ENCODE results near the gene HJURP. TPM values are rescaled to one million over a fixed set of nuclear protein-coding genes. Genes with fewer than 3 reads are reported as not detected.
"Not testable (repeated sequence)": the region's sequence is repeated elsewhere in the genome, so short reads cannot be mapped to it uniquely, and the experiment has no call there.

Gene HJURP
- total RNA-seq (2021) (109 TPM in 2 replicates), Bru-seq, nascent RNA (percentile 97 among the genes with signal in this experiment), BruChase-seq, experiment 1, labeled RNA remaining after a 2-hour chase (percentile 97 among the genes with signal in this experiment), BruChase-seq, experiment 2, labeled RNA remaining after a 6-hour chase (percentile 90 among the genes with signal in this experiment)
- long read RNA-seq, transcript HJURP-202 (9 exons, 3,187 nt) = major isoform, 195 of 227 reads
- long read RNA-seq, partial matches to known transcripts = 7 of 227 reads
- long read RNA-seq, other reads (novel, unspliced or antisense) = 24 of 227 reads

GRCh38 chr2:233854241-233854981 lies at the start of gene HJURP:
HJURP (minus strand) TSS chr2:233854535; CDS start chr2:233854500, 35 bp downstream.
- Histone ChIP-seq H3K9me2 (ENCODE audit: insufficient read depth) (no peaks in the 10 kb centered on the region), H3K27ac (peak within 1 kb of the TSS; percentile 21; the same call in 1 of the 2 replicates), H3K27me3 (ENCODE audit: insufficient read depth, low read depth) (no peaks in the 10 kb centered on the region), H3K36me3 (ENCODE audit: low read depth) (peaks cover 26% of the 10 kb centered on the region), H3K9me3 (ENCODE audit: insufficient read depth, low read depth) (no peaks in the 10 kb centered on the region), H3K4me1 (replicated peaks; ENCODE audit: insufficient read depth) (peaks cover 32% of the 10 kb centered on the region), H3K4me2 (peak within 1 kb of the TSS; percentile 80), H4K20me1 (ENCODE audit: insufficient read depth) (no peaks in the 10 kb centered on the region), H3F3A (ENCODE audit: insufficient read depth, low read depth) (peaks cover 12% of the 10 kb centered on the region), H2AFZ (peak within 1 kb of the TSS; percentile 97), H3K4me3 (peak within 1 kb of the TSS; percentile 100), H3K79me2 (ENCODE audit: low read depth) (peaks cover 49% of the 10 kb centered on the region)
- TF ChIP-seq EZH2 (IDR thresholded peaks at IDR 0.05; ENCODE audit: low read depth) (no peak), CTCF (conservative IDR thresholded peaks at IDR 0.05) (no peak)
- POLR2A ChIA-PET (ENCODE audit: unreplicated experiment) = interaction anchor here (0.5 to 1.0 kb wide), 5 partner anchors 120 to 1897 kb away, joined by 4 to 6 read pairs (median 5); no protein-coding TSS in a partner anchor
- DNase-seq = peak; percentile 95 to 98
- intact Hi-C loops (cut with micrococcal nuclease; ENCODE audit: unreplicated experiment) = loop anchor here (2.0 to 10.0 kb wide), 4 partner anchors 120 to 1253 kb away; partner anchors contain the start of gene ARL4C
- BruUV-seq (replicated peaks) = no TSS peak
- CTCF ChIA-PET = no interaction called here

GRCh38 chr2:233901884-233902283 lies 47.5 kb upstream of the HJURP start:
- DNase-seq = no peak
- H3K9me3 ChIP-seq (ENCODE audit: insufficient read depth, low read depth) = no peaks in the 10 kb centered on the region
- H3F3A ChIP-seq (ENCODE audit: insufficient read depth, low read depth) = no peaks in the 10 kb centered on the region
- no peaks in the 10 kb centered on the region for H4K20me1 ChIP-seq (ENCODE audit: insufficient read depth)
- TF ChIP-seq EZH2 (IDR thresholded peaks at IDR 0.05; ENCODE audit: low read depth) (no peak), CTCF (conservative IDR thresholded peaks at IDR 0.05) (no peak)
- ChIA-PET CTCF (no interaction called here), POLR2A (ENCODE audit: unreplicated experiment) (no interaction called here)
- no peak overlapping the region for H3K4me2 ChIP-seq
- no peaks in the 10 kb centered on the region for H3K79me2 ChIP-seq (ENCODE audit: low read depth)
- no peak overlapping the region for H3K27ac ChIP-seq
- no peaks in the 10 kb centered on the region for H3K36me3 ChIP-seq (ENCODE audit: low read depth)
- peaks cover 85% of the 10 kb centered on the region for H3K27me3 ChIP-seq (ENCODE audit: insufficient read depth, low read depth)
- intact Hi-C loops (cut with micrococcal nuclease; ENCODE audit: unreplicated experiment) = no loop called here
- H3K9me2 ChIP-seq (ENCODE audit: insufficient read depth) = no peaks in the 10 kb centered on the region; the same call in 1 of the 2 replicates
- no TSS peak for BruUV-seq (replicated peaks)
- H3K4me3 ChIP-seq = no peak overlapping the region
- no peak overlapping the region for H2AFZ ChIP-seq
- H3K4me1 ChIP-seq (replicated peaks; ENCODE audit: insufficient read depth) = no peaks in the 10 kb centered on the region

GRCh38 chr2:233901367-233901766 lies 47.0 kb upstream of the HJURP start:
- no peaks in the 10 kb centered on the region for H3K36me3 ChIP-seq (ENCODE audit: low read depth)
- CTCF ChIA-PET = no interaction called here

GRCh38 chr2:233896253-233896652 lies 41.9 kb upstream of the HJURP start:
- CTCF ChIA-PET; H3K27ac ChIP-seq; H3K4me2 ChIP-seq; H4K20me1 ChIP-seq (ENCODE audit: insufficient read depth); POLR2A ChIA-PET (ENCODE audit: unreplicated experiment); DNase-seq; H3K79me2 ChIP-seq (ENCODE audit: low read depth); H2AFZ ChIP-seq; H3K9me2 ChIP-seq (ENCODE audit: insufficient read depth); H3K36me3 ChIP-seq (ENCODE audit: low read depth); intact Hi-C loops (cut with micrococcal nuclease; ENCODE audit: unreplicated experiment); H3K4me1 ChIP-seq (replicated peaks; ENCODE audit: insufficient read depth); H3K9me3 ChIP-seq (ENCODE audit: insufficient read depth, low read depth); BruUV-seq (replicated peaks); H3K4me3 ChIP-seq; H3F3A ChIP-seq (ENCODE audit: insufficient read depth, low read depth): not testable (repeated sequence)
- H3K27me3 ChIP-seq (ENCODE audit: insufficient read depth, low read depth) = peaks cover 30% of the 10 kb centered on the region

More at GRCh38 chr2:233901367-233901766, 47.0 kb upstream of the HJURP start:
- Histone ChIP-seq H3K9me2 (ENCODE audit: insufficient read depth) (no peaks in the 10 kb centered on the region; the same call in 1 of the 2 replicates), H3K4me3 (no peak overlapping the region), H3K9me3 (ENCODE audit: insufficient read depth, low read depth) (no peaks in the 10 kb centered on the region), H2AFZ (no peak overlapping the region), H3K4me2 (no peak overlapping the region), H3F3A (ENCODE audit: insufficient read depth, low read depth) (no peaks in the 10 kb centered on the region), H3K4me1 (replicated peaks; ENCODE audit: insufficient read depth) (no peaks in the 10 kb centered on the region), H3K27me3 (ENCODE audit: insufficient read depth, low read depth) (peaks cover 81% of the 10 kb centered on the region), H4K20me1 (ENCODE audit: insufficient read depth) (no peaks in the 10 kb centered on the region), H3K79me2 (ENCODE audit: low read depth) (no peaks in the 10 kb centered on the region), H3K27ac (no peak overlapping the region)
- POLR2A ChIA-PET (ENCODE audit: unreplicated experiment) = no interaction called here
- intact Hi-C loops (cut with micrococcal nuclease; ENCODE audit: unreplicated experiment) = no loop called here
- no TSS peak for BruUV-seq (replicated peaks)
- DNase-seq = no peak
- TF ChIP-seq EZH2 (IDR thresholded peaks at IDR 0.05; ENCODE audit: low read depth) (no peak), CTCF (conservative IDR thresholded peaks at IDR 0.05) (no peak)

Data from PC-9 (cell line).